HG03196 (cell line): ENCODE results near the gene FEM1A.
"Not testable (repeated sequence)": the region's sequence is repeated elsewhere in the genome, so short reads cannot be mapped to it uniquely, and the experiment has no call there.

Experiments used
- ATAC-seq: cut with Tn5 transposase; IDR thresholded peaks from one replicate; pipeline ENCODE4 v1.9.1; 2021; ENCODE audit not compliant: unreplicated experiment

FEM1A gene

GRCh38 chr19:4774136-4774535 lies 17.4 kb upstream of the FEM1A start:
- no peak for ATAC-seq

- ATAC-seq: no peak
Measured at GRCh38 chr19:4775627-4776152, 15.8 kb upstream of the FEM1A start.

- ATAC-seq: no peak
Measured at GRCh38 chr19:4776436-4777211, 14.9 kb upstream of the FEM1A start.

GRCh38 chr19:4778124-4778523 lies 13.4 kb upstream of the FEM1A start:
- ATAC-seq: not testable (repeated sequence)

- ATAC-seq: no peak
Measured at GRCh38 chr19:4780860-4781259, 10.7 kb upstream of the FEM1A start.

GRCh38 chr19:4781801-4782200 lies 9.7 kb upstream of the FEM1A start:
- ATAC-seq: no peak

- ATAC-seq: not testable (repeated sequence)
Measured at GRCh38 chr19:4786412-4787016, 5.0 kb upstream of the FEM1A start.

- ATAC-seq: not testable (repeated sequence)
Measured at GRCh38 chr19:4792019-4792865, 708 bp downstream of the FEM1A start.

- ATAC-seq: not testable (repeated sequence)
Measured at GRCh38 chr19:4792866-4793195, 1.3 kb downstream of the FEM1A start.

GRCh38 chr19:4793278-4793677 lies 1.7 kb downstream of the FEM1A start:
- not testable (repeated sequence) for ATAC-seq

- no peak for ATAC-seq
Measured at GRCh38 chr19:4794971-4795370, 3.4 kb downstream of the FEM1A start.

GRCh38 chr19:4795400-4795799 lies 3.9 kb downstream of the FEM1A start:
- no peak for ATAC-seq

- no peak for ATAC-seq
Measured at GRCh38 chr19:4800591-4801081, 9.1 kb downstream of the FEM1A start.

GRCh38 chr19:4801085-4801619 lies 9.6 kb downstream of the FEM1A start:
- no peak for ATAC-seq

- ATAC-seq: no peak
Measured at GRCh38 chr19:4802711-4803110, 11.2 kb downstream of the FEM1A start.

- ATAC-seq: no peak
Measured at GRCh38 chr19:4803736-4804695, 12.5 kb downstream of the FEM1A start.

- ATAC-seq: not testable (repeated sequence)
Measured at GRCh38 chr19:4805140-4805539, 13.6 kb downstream of the FEM1A start.

GRCh38 chr19:4806384-4806783 lies 14.8 kb downstream of the FEM1A start:
- ATAC-seq: no peak

GRCh38 chr19:4807188-4807587 lies 15.7 kb downstream of the FEM1A start:
- ATAC-seq: no peak
